H9 (cell line): ENCODE measurements around the gene VSTM4. TPM values are rescaled to one million over a fixed set of nuclear protein-coding genes. Genes with fewer than 3 reads are reported as not detected.

Experiments used
- DNase-seq: peaks from one replicate; pipeline ENCODE4 v3.0.0-alpha.2; 2017
- H2AFZ ChIP-seq: one replicate; pipeline ENCODE4 v1.6.1; 2013; ENCODE audit warnings: mild to moderate bottlenecking, low read length, control low read depth, moderate library complexity
- H2AK5ac ChIP-seq: 2 replicates; pipeline ENCODE4 v1.6.1; 2013; ENCODE audit warnings: low read length, control low read depth, mixed read lengths; ENCODE audit not compliant: insufficient read length
- H2BK120ac ChIP-seq: one replicate; pipeline ENCODE4 v1.6.1; 2013; ENCODE audit warnings: low read depth, mild to moderate bottlenecking, low read length, control low read depth, inconsistent platforms; ENCODE audit not compliant: poor library complexity, severe bottlenecking
- H2BK12ac ChIP-seq: 2 replicates; pipeline ENCODE4 v1.6.1; 2013; ENCODE audit warnings: low read length, control low read depth, mixed read lengths, low read depth; ENCODE audit not compliant: insufficient read length
- H2BK15ac ChIP-seq: 2 replicates; pipeline ENCODE4 v1.6.1; 2013; ENCODE audit warnings: low read depth, low read length, control low read depth
- H2BK20ac ChIP-seq: one replicate; pipeline ENCODE4 v1.6.1; 2013; ENCODE audit warnings: low read depth, mild to moderate bottlenecking, low read length, control low read depth, inconsistent platforms; ENCODE audit not compliant: poor library complexity, severe bottlenecking
- H2BK5ac ChIP-seq: 2 replicates; pipeline ENCODE4 v1.6.1; 2013; ENCODE audit warnings: low read length, control low read depth, mixed read lengths; ENCODE audit not compliant: insufficient read length
- H3K14ac ChIP-seq: 2 replicates; pipeline ENCODE4 v1.6.1; 2013; ENCODE audit warnings: low read length, control low read depth; ENCODE audit not compliant: insufficient read depth
- H3K18ac ChIP-seq: 2 replicates; pipeline ENCODE4 v1.6.1; 2013; ENCODE audit warnings: low read depth, mild to moderate bottlenecking, mixed read lengths, low read length, control low read depth; ENCODE audit not compliant: insufficient read length
- H3K23ac ChIP-seq: 2 replicates; pipeline ENCODE4 v1.6.1; 2013; ENCODE audit warnings: low read length, control low read depth, mixed read lengths, low read depth; ENCODE audit not compliant: insufficient read length
- H3K23me2 ChIP-seq: 2 replicates; pipeline ENCODE4 v1.6.1; 2013; ENCODE audit warnings: low read depth, mild to moderate bottlenecking, mixed read lengths, low read length, control low read depth; ENCODE audit not compliant: insufficient read length, poor library complexity, severe bottlenecking
- H3K27ac ChIP-seq: 2 replicates; pipeline ENCODE4 v1.5.1; 2013; ENCODE audit warnings: low read length, control low read depth, mixed read lengths, low read depth; ENCODE audit not compliant: insufficient read length
- H3K27me3 ChIP-seq: 2 replicates; pipeline ENCODE4 v1.6.1; 2013; ENCODE audit warnings: low read length, control low read depth, inconsistent platforms; ENCODE audit not compliant: insufficient read depth
- H3K4ac ChIP-seq: 2 replicates; pipeline ENCODE4 v1.6.1; 2013; ENCODE audit warnings: low read depth, mild to moderate bottlenecking, control low read depth, inconsistent platforms, low read length, moderate library complexity
- H3K4me1 ChIP-seq: 2 replicates; pipeline ENCODE4 v1.6.1; 2013; ENCODE audit warnings: low read length, control low read depth, inconsistent platforms; ENCODE audit not compliant: insufficient read depth
- H3K4me2 ChIP-seq: 2 replicates; pipeline ENCODE4 v1.6.1; 2013; ENCODE audit warnings: low read length, control low read depth, mixed read lengths; ENCODE audit not compliant: insufficient read length, insufficient read depth
- H3K56ac ChIP-seq: 2 replicates; pipeline ENCODE4 v1.6.1; 2013; ENCODE audit warnings: low read depth, mild to moderate bottlenecking, mixed read lengths, low read length, control low read depth; ENCODE audit not compliant: insufficient read length
- H3K79me1 ChIP-seq: 2 replicates; pipeline ENCODE4 v1.6.1; 2013; ENCODE audit warnings: low read depth, mild to moderate bottlenecking, moderate library complexity, low read length, control low read depth, inconsistent platforms; ENCODE audit not compliant: insufficient read depth, poor library complexity, severe bottlenecking
- H3K79me2 ChIP-seq: 2 replicates; pipeline ENCODE4 v1.6.1; 2013; ENCODE audit warnings: low read length, control low read depth, inconsistent platforms; ENCODE audit not compliant: insufficient read depth
- H3K9ac ChIP-seq: 2 replicates; pipeline ENCODE4 v1.6.1; 2013; ENCODE audit warnings: low read length, control low read depth, mixed read lengths; ENCODE audit not compliant: insufficient read length; ENCODE audit errors: extremely low read depth
- H3K9me3 ChIP-seq: one replicate; pipeline ENCODE4 v1.6.1; 2013; ENCODE audit warnings: low read depth, low read length, inconsistent platforms; ENCODE audit not compliant: control insufficient read depth
- H3T11ph ChIP-seq: one replicate; pipeline ENCODE4 v1.6.1; 2013; ENCODE audit warnings: mild to moderate bottlenecking, low read length, control low read depth, inconsistent platforms
- H4K20me1 ChIP-seq: one replicate; pipeline ENCODE4 v1.6.1; 2013; ENCODE audit not compliant: control insufficient read depth, insufficient read length, insufficient read depth
- H4K5ac ChIP-seq: 2 replicates; pipeline ENCODE4 v1.6.1; 2013; ENCODE audit warnings: low read depth, mild to moderate bottlenecking, mixed read lengths, low read length, control low read depth; ENCODE audit not compliant: insufficient read length
- H4K8ac ChIP-seq: replicated peaks from 2 replicates; pipeline ENCODE4 v1.6.1; 2013; ENCODE audit warnings: low read length, control low read depth, mixed read lengths, low read depth; ENCODE audit not compliant: insufficient read length
- H4K91ac ChIP-seq: 2 replicates; pipeline ENCODE4 v1.6.1; 2013; ENCODE audit warnings: low read depth, mild to moderate bottlenecking, moderate library complexity, mixed read lengths, low read length, control low read depth; ENCODE audit not compliant: insufficient read length
- H3K27ac Mint-ChIP-seq, 3 experiments: 2 replicates in 2 of 3; 3 replicates in 1 of 3; pipeline ENCODE4 v1.8.0; 2020 to 2021; ENCODE audit warnings: mixed read lengths in 3 of 3, mild to moderate bottlenecking in 1 of 3, moderate library complexity in 1 of 3
- H3K27me3 Mint-ChIP-seq: 2 replicates; pipeline ENCODE4 v1.8.0; 2021; ENCODE audit warnings: low read depth, mild to moderate bottlenecking, moderate library complexity, mixed read lengths
- H3K36me3 Mint-ChIP-seq, 3 experiments: 2 replicates in 2 of 3; 3 replicates in 1 of 3; pipeline ENCODE4 v1.8.0; 2020 to 2021; ENCODE audit warnings: low read depth in 3 of 3, mixed read lengths in 3 of 3; ENCODE audit not compliant: insufficient read depth in 1 of 3
- H3K4me1 Mint-ChIP-seq, 2 experiments: 2 replicates each; pipeline ENCODE4 v1.8.0; 2020; ENCODE audit warnings: mixed read lengths in 2 of 2
- H3K4me3 Mint-ChIP-seq, 2 experiments: 2 replicates in 1 of 2; 3 replicates in 1 of 2; pipeline ENCODE4 v1.8.0; 2020 to 2021; ENCODE audit warnings: mild to moderate bottlenecking in 2 of 2, mixed read lengths in 2 of 2, moderate library complexity in 1 of 2
- H3K9me3 Mint-ChIP-seq, 2 experiments: 2 replicates in 1 of 2; 3 replicates in 1 of 2; pipeline ENCODE4 v1.8.0; 2020; ENCODE audit warnings: mild to moderate bottlenecking in 2 of 2, mixed read lengths in 2 of 2, moderate library complexity in 1 of 2
- CTCF ChIP-seq: fragments of 200-600 bp; sonication (generic); conservative IDR thresholded peaks from 3 replicates; pipeline ENCODE4 v1.8.0; 2021; ENCODE audit warnings: antibody characterized with exemption, mild to moderate bottlenecking
- WGBS: extraction: QIAGEN DNeasy Blood & Tissue Kit; methylation state at CpG from one replicate; pipeline ENCODE4 v1.1.7; 2013; ENCODE audit warnings: missing lambda C conversion rate, low lambda C conversion rate, mixed read lengths; ENCODE audit not compliant: insufficient read length; ENCODE audit errors: extremely low coverage; 5-methylcytosine and 5-hydroxymethylcytosine counted together
- total RNA-seq: library from RNA; stranded (reverse); gene quantifications from 2 replicates; pipeline ENCODE4 v1.2.1, GENCODE V29; 2021

The VSTM4 gene
- total RNA-seq, 1 experiment from 2014 or later: 0.44 TPM

GRCh38 chr10:49052069-49052468 lies 63.3 kb downstream of the VSTM4 start:
- Histone ChIP-seq H2BK20ac (no peak overlapping the region), H3K9ac (no peak overlapping the region), H3K23ac (no peak overlapping the region), H2BK15ac (no peak overlapping the region), H3K4me2 (no peak overlapping the region), H3K27me3 (no peaks in the 10 kb centered on the region), H2BK12ac (no peak overlapping the region), H3K4me1 (peaks cover 6% of the 10 kb centered on the region; the same call in 1 of the 2 replicates), H3K79me2 (no peaks in the 10 kb centered on the region), H3K9me3 (no peaks in the 10 kb centered on the region), H2BK120ac (no peak overlapping the region), H3K23me2 (no peaks in the 10 kb centered on the region), H2BK5ac (no peak overlapping the region), H4K20me1 (no peaks in the 10 kb centered on the region), H2AFZ (no peak overlapping the region), H3K18ac (no peak overlapping the region), H4K91ac (no peak overlapping the region), H3K79me1 (no peaks in the 10 kb centered on the region), H4K8ac (no peak overlapping the region), H3K27ac (no peak overlapping the region), H3K4ac (no peak overlapping the region), H3T11ph (no peak overlapping the region), H3K14ac (no peak overlapping the region), H2AK5ac (no peak overlapping the region), H3K56ac (no peak overlapping the region), H4K5ac (no peak overlapping the region)
- no peak overlapping the region for H3K4me3 Mint-ChIP-seq
- WGBS: no CpG with 5 or more reads among the region's 1 CpG
- H3K27ac Mint-ChIP-seq: no peak overlapping the region
- no peak for DNase-seq
- H3K9me3 Mint-ChIP-seq: no peaks in the 10 kb centered on the region
- TF ChIP-seq CTCF: no peak
- H3K36me3 Mint-ChIP-seq: no peaks in the 10 kb centered on the region
- peaks cover 3% of the 10 kb centered on the region for H3K27me3 Mint-ChIP-seq
- peaks cover 11% of the 10 kb centered on the region in 2 experiments for H3K4me1 Mint-ChIP-seq
